ENCODE results near the gene CCDC110. TPM values are rescaled to one million over a fixed set of nuclear protein-coding genes. Genes with fewer than 3 reads are reported as not detected.

The CCDC110 gene
- total and polyA plus RNA-seq, 2 of the 13 experiments (the other 11 are each of a cell fraction or from before 2014, with no cell fraction given), result not detected

DNA sequence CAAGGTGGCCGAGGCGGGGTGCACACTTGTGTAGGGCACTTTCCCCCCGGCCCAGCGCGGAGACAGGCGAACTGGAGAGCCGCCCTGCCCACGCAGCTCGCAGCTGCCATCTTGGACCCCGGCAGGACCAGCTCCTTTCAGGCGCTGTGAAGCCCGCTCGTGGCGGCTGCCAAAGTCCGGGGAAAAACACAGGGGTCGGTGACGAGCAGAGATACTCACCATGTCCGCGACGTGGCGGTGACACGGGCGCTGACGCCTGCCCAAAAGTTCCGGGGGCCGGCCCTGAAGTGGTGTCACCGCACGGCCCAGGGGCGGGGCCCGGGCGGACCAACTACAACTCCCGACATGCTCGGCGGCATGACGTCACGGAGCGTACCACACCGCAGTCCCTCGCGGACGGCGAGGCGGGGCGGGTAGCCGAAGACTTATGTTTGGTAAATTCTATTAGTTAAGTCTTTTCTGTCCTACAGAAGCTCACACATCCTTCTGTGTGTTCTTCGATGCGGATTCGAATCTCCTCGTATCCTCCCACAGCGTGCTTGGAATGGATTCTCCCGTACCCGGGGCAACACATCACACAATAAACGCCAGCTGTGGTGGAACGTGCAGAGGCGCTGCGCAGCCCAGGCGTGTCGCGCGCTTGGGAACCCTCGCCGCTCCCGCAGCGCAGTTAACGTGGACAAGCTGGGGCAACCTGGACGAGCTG is 45.7 kb downstream of the CCDC110 start, which contains the start of gene UFSP2 (continued):
- TF ChIP-seq, protein P1, sequence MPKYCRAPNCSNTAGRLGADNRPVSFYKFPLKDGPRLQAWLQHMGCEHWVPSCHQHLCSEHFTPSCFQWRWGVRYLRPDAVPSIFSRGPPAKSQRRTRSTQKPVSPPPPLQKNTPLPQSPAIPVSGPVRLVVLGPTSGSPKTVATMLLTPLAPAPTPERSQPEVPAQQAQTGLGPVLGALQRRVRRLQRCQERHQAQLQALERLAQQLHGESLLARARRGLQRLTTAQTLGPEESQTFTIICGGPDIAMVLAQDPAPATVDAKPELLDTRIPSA (CRISPR knock-in tag; IDR thresholded peaks at IDR 0.05; ENCODE audit: borderline replicate concordance), result no peak
- no peak for TF ChIP-seq NR1H2 (CRISPR knock-in tag; IDR thresholded peaks at IDR 0.05; ENCODE audit: borderline replicate concordance, low read depth)
- 0 out of 2 replicates have a peak, but pooled peaks have one; percentile 11 for TF ChIP-seq ZNF703 (CRISPR knock-in tag; IDR thresholded peaks at IDR 0.05; ENCODE audit: borderline replicate concordance)
- TF ChIP-seq, protein P2, sequence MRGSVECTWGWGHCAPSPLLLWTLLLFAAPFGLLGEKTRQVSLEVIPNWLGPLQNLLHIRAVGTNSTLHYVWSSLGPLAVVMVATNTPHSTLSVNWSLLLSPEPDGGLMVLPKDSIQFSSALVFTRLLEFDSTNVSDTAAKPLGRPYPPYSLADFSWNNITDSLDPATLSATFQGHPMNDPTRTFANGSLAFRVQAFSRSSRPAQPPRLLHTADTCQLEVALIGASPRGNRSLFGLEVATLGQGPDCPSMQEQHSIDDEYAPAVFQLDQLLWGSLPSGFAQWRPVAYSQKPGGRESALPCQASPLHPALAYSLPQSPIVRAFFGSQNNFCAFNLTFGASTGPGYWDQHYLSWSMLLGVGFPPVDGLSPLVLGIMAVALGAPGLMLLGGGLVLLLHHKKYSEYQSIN (CRISPR knock-in tag; IDR thresholded peaks at IDR 0.05; ENCODE audit: borderline replicate concordance), result no peak
- TF ChIP-seq MAFG (CRISPR knock-in tag; IDR thresholded peaks at IDR 0.05), result no peak
- TF ChIP-seq ZNF510 (CRISPR knock-in tag; IDR thresholded peaks at IDR 0.05; ENCODE audit: low read depth), result no peak
- TF ChIP-seq NFYB (CRISPR knock-in tag; IDR thresholded peaks at IDR 0.05), result no peak; the same call in 1 of the 2 replicates
- no peak for TF ChIP-seq POLR2AphosphoS2 (IDR thresholded peaks at IDR 0.05; ENCODE audit: low read depth, low read length)
- TF ChIP-seq, protein P3, sequence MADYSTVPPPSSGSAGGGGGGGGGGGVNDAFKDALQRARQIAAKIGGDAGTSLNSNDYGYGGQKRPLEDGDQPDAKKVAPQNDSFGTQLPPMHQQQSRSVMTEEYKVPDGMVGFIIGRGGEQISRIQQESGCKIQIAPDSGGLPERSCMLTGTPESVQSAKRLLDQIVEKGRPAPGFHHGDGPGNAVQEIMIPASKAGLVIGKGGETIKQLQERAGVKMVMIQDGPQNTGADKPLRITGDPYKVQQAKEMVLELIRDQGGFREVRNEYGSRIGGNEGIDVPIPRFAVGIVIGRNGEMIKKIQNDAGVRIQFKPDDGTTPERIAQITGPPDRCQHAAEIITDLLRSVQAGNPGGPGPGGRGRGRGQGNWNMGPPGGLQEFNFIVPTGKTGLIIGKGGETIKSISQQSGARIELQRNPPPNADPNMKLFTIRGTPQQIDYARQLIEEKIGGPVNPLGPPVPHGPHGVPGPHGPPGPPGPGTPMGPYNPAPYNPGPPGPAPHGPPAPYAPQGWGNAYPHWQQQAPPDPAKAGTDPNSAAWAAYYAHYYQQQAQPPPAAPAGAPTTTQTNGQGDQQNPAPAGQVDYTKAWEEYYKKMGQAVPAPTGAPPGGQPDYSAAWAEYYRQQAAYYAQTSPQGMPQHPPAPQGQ (CRISPR knock-in tag; IDR thresholded peaks at IDR 0.05; ENCODE audit: borderline replicate concordance), result no peak
- TF ChIP-seq, protein P4, sequence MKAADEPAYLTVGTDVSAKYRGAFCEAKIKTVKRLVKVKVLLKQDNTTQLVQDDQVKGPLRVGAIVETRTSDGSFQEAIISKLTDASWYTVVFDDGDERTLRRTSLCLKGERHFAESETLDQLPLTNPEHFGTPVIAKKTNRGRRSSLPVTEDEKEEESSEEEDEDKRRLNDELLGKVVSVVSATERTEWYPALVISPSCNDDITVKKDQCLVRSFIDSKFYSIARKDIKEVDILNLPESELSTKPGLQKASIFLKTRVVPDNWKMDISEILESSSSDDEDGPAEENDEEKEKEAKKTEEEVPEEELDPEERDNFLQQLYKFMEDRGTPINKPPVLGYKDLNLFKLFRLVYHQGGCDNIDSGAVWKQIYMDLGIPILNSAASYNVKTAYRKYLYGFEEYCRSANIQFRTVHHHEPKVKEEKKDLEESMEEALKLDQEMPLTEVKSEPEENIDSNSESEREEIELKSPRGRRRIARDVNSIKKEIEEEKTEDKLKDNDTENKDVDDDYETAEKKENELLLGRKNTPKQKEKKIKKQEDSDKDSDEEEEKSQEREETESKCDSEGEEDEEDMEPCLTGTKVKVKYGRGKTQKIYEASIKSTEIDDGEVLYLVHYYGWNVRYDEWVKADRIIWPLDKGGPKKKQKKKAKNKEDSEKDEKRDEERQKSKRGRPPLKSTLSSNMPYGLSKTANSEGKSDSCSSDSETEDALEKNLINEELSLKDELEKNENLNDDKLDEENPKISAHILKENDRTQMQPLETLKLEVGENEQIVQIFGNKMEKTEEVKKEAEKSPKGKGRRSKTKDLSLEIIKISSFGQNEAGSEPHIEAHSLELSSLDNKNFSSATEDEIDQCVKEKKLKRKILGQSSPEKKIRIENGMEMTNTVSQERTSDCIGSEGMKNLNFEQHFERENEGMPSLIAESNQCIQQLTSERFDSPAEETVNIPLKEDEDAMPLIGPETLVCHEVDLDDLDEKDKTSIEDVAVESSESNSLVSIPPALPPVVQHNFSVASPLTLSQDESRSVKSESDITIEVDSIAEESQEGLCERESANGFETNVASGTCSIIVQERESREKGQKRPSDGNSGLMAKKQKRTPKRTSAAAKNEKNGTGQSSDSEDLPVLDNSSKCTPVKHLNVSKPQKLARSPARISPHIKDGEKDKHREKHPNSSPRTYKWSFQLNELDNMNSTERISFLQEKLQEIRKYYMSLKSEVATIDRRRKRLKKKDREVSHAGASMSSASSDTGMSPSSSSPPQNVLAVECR (CRISPR knock-in tag; IDR thresholded peaks at IDR 0.05; ENCODE audit: borderline replicate concordance), result peak; percentile 98
- TF ChIP-seq SNAPC2 (CRISPR knock-in tag; IDR thresholded peaks at IDR 0.05), result no peak
- TF ChIP-seq ZSCAN12 (CRISPR knock-in tag; IDR thresholded peaks at IDR 0.05), result no peak
- peak; percentile 72; the same call in 1 of the 2 replicates for TF ChIP-seq NCOA1 (CRISPR knock-in tag; IDR thresholded peaks at IDR 0.05)
- TF ChIP-seq KAT2B (IDR thresholded peaks at IDR 0.05; ENCODE audit: borderline replicate concordance, low read depth, low read length), result no peak
- TF ChIP-seq, protein P5, sequence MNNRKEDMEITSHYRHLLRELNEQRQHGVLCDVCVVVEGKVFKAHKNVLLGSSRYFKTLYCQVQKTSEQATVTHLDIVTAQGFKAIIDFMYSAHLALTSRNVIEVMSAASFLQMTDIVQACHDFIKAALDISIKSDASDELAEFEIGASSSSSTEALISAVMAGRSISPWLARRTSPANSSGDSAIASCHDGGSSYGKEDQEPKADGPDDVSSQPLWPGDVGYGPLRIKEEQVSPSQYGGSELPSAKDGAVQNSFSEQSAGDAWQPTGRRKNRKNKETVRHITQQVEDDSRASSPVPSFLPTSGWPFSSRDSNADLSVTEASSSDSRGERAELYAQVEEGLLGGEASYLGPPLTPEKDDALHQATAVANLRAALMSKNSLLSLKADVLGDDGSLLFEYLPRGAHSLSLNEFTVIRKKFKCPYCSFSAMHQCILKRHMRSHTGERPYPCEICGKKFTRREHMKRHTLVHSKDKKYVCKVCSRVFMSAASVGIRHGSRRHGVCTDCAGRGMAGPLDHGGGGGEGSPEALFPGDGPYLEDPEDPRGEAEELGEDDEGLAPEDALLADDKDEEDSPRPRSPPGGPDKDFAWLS (CRISPR knock-in tag; IDR thresholded peaks at IDR 0.05; ENCODE audit: borderline replicate concordance), result no peak
- TF ChIP-seq TARDBP (CRISPR knock-in tag; IDR thresholded peaks at IDR 0.05), result no peak
- peak; percentile 67 for TF ChIP-seq RFXAP (CRISPR knock-in tag; IDR thresholded peaks at IDR 0.05; ENCODE audit: borderline replicate concordance)
- peak; percentile 80; the same call in 1 of the 2 replicates for TF ChIP-seq ZNF788 (CRISPR knock-in tag; IDR thresholded peaks at IDR 0.05; ENCODE audit: borderline replicate concordance)
- TF ChIP-seq ZFP90 (CRISPR knock-in tag; IDR thresholded peaks at IDR 0.05; ENCODE audit: borderline replicate concordance), result peak; percentile 86; the same call in 1 of the 2 replicates
